ENCODE data around the gene DOCK1. TPM values are rescaled to one million over a fixed set of nuclear protein-coding genes. Genes with fewer than 3 reads are reported as not detected.
"Not testable (repeated sequence)": the region's sequence is repeated elsewhere in the genome, so short reads cannot be mapped to it uniquely, and the experiment has no call there.

The DOCK1 gene
- total RNA-seq, 1 donor, result 99.7 TPM

- TF ChIP-seq CTCF (IDR thresholded peaks at IDR 0.05; ENCODE audit: insufficient read depth, low read depth, low read length), result no peak
- no peak overlapping the region for H3K4me3 ChIP-seq (ENCODE audit: low read depth, low read length)
- DNase-seq (ENCODE audit: low read depth), result peak; percentile 11
These were observed 12.7 kb upstream of the DOCK1 start for GRCh38 chr10:126892226-126893175.

DNA sequence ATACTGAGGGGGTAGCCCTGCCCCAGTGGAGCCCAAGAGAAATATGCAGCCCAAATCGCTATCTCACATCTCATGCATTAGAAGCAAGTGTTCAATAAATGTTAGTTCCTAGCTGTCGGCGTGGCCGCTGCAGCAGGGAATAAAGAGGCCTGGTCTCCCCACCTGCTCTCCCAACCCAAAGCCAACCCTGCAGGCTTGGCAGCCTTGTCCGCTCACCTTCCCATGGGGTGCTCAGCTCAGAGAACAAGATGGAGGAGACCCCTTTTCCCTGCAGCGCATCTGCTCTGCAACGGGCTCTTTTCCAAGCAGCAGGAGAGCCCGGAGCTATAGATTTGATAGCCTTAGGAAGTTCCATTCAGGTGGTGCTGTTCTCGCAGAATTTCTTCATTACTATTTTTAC, 12.0 kb upstream of the DOCK1 start:
- H3K4me3 ChIP-seq (ENCODE audit: low read depth, low read length), result no peak overlapping the region
- DNase-seq (ENCODE audit: low read depth), result no peak
- TF ChIP-seq CTCF (IDR thresholded peaks at IDR 0.05; ENCODE audit: insufficient read depth, low read depth, low read length), result no peak

DNA sequence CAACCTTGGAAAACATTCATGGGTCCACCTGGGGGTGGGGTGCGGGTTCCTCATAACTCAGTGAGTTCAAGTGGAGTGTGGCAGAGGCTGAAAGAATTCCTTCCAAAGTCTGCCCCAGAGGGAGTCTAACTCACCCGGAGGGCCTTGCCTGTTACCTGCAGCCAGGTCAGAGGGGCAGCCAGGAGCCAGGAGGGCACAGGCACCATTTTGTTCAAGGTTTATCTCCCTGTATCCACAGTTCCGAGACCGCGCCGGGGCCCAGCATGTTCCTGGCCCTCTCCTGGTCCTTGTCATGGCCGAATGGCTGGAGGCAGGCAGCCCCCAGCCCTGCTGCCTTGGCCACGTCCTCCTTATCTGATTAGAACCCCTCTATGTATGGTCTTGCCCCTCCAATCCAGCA, 11.4 kb upstream of the DOCK1 start:
- no peak for TF ChIP-seq CTCF (IDR thresholded peaks at IDR 0.05; ENCODE audit: insufficient read depth, low read depth, low read length)

GRCh38 chr10:126895214-126895781, 9.9 kb upstream of the DOCK1 start:
- DNase-seq (ENCODE audit: low read depth), result no peak
- no peak overlapping the region for H3K4me3 ChIP-seq (ENCODE audit: low read depth, low read length)
- TF ChIP-seq CTCF (IDR thresholded peaks at IDR 0.05; ENCODE audit: insufficient read depth, low read depth, low read length), result no peak

More for the DNA sequence above, 11.4 kb upstream of the DOCK1 start:
- no peak for DNase-seq (ENCODE audit: low read depth)
- H3K4me3 ChIP-seq (ENCODE audit: low read depth, low read length), result no peak overlapping the region

- H3K4me3 ChIP-seq (ENCODE audit: low read depth, low read length), result no peak overlapping the region
- TF ChIP-seq CTCF (IDR thresholded peaks at IDR 0.05; ENCODE audit: insufficient read depth, low read depth, low read length), result no peak
- DNase-seq (ENCODE audit: low read depth), result no peak
These were observed 6.8 kb upstream of the DOCK1 start for GRCh38 chr10:126898460-126898859.

GRCh38 chr10:126899529-126899928, 5.7 kb upstream of the DOCK1 start:
- not testable (repeated sequence) for DNase-seq (ENCODE audit: low read depth); H3K4me3 ChIP-seq (ENCODE audit: low read depth, low read length)

DNA sequence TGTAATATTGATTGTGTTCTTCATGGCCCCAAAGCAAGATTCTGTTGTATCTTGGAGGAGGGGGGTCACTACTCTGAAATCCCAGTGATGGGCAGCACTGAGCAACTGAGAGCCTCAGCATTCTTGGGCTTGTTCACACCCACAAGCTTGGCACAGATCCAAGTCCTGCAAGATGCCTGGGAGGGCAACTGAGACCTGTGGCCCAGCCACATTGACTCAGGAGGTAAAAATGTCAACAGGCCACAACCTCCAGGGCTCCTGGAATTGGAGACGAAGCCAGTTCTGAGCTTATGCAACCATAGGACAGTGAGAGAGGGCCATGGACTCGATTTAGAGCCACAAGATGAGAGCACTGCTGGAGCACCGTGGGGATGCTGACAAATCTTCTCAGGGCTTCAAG, 3.1 kb upstream of the DOCK1 start:
- DNase-seq (ENCODE audit: low read depth), result peak; percentile 84
- TF ChIP-seq CTCF (IDR thresholded peaks at IDR 0.05; ENCODE audit: insufficient read depth, low read depth, low read length), result peak; percentile 44
- H3K4me3 ChIP-seq (ENCODE audit: low read depth, low read length), result no peak overlapping the region

Measured in fibroblast of villous mesenchyme (primary cell).